Erythroblast (primary cell): ENCODE measurements around the gene RAD51B.

Source experiments
- GATA1 ChIP-seq: IDR thresholded peaks from 2 replicates; pipeline ENCODE4 v1.6.1; 2011; ENCODE audit warnings: low read depth, mild to moderate bottlenecking, control low read depth, low read length, moderate library complexity
- POLR2A ChIP-seq: IDR thresholded peaks from 2 replicates; pipeline ENCODE4 v1.6.1; 2011; ENCODE audit warnings: mild to moderate bottlenecking, low read length

- no peak for TF ChIP-seq POLR2A
- TF ChIP-seq GATA1, result no peak
Observed at GRCh38 chr14:68471029-68471963, 651.7 kb downstream of the RAD51B start.
